ENCODE results near the gene NUDT14.
A peak's percentile ranks its signal among the peaks of the same experiment; 100 is the strongest.

NUDT14 gene

DNA sequence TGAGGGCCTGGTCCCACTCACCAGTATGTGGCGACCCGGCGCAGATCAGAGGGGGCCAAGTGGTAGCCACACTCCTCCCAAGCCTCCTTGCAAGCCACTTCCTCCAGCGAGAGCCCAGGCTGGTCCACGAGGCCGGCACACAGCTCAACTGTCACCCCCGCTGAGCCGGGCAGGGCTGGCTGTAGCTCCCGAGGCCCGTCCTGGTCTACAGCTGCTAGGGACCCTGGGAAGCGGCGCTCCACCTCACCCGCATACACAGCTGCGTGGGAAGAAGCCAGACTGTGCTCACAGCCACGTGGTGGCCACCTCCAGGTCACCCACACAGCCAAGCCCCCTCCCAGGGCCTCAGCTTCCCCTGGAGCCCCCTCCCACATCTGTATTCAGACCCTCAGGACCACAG is 4.6 kb downstream of the NUDT14 start:
- no peak for DNase-seq (ENCODE audit: low read depth in 3 of 3)

- no peak for DNase-seq (ENCODE audit: low read depth in 3 of 3)
Observed at GRCh38 chr14:105173901-105174894, 6.9 kb downstream of the NUDT14 start.

GRCh38 chr14:105173145-105173544 is 8.0 kb downstream of the NUDT14 start:
- DNase-seq (ENCODE audit: low read depth in 3 of 3): no peak

DNA sequence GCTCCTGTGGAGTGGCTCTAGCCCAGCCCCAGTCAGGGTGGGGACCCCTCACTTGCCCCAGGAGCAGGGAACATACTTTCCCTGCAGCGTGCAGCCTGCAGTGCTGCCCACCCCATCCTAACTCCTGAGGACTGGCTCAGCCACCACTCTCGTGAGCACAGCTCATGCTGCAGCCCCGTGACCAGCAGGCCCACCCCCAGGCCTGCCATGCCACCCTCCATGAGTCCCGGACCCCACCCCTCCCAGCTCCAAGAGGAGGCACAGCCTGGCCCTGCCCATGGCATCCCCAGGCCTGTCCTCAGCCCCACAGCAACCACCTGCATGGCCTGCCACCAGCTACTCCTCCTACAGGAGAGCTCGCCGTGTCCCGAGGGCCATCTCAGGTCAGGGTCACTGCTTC is 8.6 kb downstream of the NUDT14 start:
- DNase-seq (ENCODE audit: low read depth in 3 of 3): no peak

DNA sequence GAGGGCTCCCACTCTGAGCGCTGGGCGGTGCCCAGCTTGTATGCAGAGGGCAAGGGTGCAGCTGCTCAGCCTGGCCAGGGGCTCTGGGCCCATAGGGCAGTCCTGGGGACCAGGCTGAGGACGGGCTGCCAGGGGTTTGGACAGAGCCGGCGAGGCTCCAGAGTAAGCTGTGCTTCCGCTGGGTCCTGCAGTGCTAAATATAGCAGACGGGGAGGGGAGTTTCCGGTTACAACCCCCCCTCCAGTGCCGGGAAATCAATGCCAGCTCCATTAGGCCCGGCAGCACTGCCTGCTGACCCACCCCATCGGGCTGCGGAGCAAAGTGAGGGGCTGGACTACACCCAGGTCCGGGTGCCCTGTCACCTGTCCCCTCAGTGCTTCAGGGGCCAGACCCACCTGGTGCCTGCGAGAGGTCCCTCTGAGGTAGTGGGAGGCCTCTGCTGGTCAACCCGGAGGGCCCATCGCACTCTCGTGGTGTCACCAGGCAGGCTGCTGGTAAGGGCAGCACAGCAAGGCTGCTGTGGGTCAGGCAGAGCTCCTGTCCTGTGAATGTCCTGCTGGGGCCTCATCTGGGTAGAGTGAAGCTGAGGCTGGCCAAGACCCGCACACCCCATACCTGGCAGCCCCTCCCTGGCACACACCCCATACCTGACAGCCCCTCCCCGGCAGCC is 10.0 kb downstream of the NUDT14 start:
- DNase-seq (ENCODE audit: low read depth in 3 of 3): no peak

DNA sequence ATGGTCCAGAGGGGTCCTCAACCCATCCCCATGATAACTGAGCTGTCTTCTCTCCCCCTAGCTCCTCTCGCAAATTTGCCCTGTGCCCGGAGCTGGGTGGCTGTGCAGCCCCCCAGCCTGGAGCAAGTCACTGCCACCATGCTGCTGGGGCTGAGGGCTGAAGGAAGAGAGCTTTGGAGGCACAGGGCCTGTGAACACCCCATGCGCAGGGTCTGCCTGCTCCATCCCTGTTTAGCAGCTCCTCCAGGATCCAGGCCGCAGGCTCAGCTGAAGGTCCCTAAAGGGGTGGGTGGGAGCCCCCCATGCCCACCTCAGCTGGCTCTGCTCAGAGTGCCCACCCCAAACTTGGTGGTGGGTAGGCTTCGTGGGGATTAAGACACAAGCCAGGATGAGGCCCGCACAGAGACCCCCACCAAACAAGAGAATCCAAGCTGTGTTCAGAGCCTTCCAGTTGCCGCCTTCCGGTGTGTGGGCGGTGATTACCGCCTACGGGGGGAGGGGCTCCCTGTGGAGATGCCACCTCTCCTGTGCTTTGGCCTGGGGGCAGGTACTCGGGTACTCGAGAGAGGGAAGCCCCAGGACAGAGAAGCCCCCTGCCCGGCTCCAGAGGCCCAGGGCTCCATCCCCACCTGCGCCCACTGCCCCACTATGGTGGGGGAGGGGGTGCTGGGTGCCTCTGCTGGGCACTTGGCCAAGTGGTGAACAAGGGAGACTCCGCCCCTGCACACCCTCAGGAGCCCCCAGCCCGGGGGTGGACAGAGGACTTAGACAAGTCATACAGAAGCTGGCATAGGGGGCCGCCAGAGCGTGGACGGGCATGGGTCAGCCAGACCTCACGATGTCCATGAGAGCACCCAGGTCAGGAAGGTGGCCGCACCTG is 11.1 kb downstream of the NUDT14 start:
- peak in 1 of 3 experiments; percentile 19 for DNase-seq (ENCODE audit: low read depth in 3 of 3)

GRCh38 chr14:105168979-105169507 is 12.1 kb downstream of the NUDT14 start:
- peak in 1 of 3 experiments; percentile 40 for DNase-seq (ENCODE audit: low read depth in 3 of 3)

GRCh38 chr14:105168496-105168978 is 12.6 kb downstream of the NUDT14 start, which contains the start of gene JAG2:
Gene JAG2 (minus strand): TSS chr14:105168776. CDS start chr14:105168420, 356 bp downstream.
- peak in 2 of 3 experiments; percentile 30 to 44 for DNase-seq (ENCODE audit: low read depth in 3 of 3)

- DNase-seq (ENCODE audit: low read depth in 3 of 3): no peak
Observed at GRCh38 chr14:105168093-105168420, 13.1 kb downstream of the NUDT14 start.

DNA sequence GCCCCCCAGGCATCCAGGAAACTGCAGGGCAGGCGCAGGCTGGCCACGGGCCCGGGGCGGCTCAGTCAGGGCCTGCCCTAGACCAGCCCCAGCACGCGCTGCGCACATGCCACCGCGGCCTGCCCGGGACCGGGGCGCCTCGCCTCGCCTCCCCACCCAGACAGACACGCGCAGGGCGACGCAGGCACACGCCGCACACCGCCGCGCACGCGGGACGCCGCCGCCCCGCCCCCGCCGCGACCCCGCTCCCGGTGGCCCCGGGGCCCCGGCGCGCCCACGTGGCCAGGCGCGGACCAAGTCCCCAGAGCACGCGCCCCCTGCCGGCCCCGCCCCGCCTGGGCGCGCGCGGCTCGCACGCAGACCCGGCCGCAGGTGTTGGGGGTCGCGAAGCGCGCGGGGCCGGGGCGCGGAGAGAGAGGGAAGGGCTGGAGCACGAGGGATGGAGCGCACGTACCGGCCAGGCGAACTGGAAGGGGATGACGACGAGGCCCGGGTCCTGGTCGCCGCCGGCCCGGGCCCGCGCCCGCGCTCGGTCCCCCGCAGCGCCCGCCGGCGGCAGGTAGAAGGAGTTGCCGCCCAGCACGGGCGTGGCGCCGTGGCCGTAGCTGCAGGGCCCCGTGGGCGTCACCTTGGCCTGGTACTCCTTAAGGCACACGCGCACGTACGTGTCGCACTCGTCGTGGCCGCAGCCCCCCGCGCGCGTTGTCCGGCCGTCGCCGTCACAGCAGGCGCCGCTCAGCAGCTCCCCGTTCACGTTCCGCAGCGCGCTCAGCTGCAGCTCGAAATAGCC is 13.6 kb downstream of the NUDT14 start:
- DNase-seq (ENCODE audit: low read depth in 3 of 3): no peak

DNA sequence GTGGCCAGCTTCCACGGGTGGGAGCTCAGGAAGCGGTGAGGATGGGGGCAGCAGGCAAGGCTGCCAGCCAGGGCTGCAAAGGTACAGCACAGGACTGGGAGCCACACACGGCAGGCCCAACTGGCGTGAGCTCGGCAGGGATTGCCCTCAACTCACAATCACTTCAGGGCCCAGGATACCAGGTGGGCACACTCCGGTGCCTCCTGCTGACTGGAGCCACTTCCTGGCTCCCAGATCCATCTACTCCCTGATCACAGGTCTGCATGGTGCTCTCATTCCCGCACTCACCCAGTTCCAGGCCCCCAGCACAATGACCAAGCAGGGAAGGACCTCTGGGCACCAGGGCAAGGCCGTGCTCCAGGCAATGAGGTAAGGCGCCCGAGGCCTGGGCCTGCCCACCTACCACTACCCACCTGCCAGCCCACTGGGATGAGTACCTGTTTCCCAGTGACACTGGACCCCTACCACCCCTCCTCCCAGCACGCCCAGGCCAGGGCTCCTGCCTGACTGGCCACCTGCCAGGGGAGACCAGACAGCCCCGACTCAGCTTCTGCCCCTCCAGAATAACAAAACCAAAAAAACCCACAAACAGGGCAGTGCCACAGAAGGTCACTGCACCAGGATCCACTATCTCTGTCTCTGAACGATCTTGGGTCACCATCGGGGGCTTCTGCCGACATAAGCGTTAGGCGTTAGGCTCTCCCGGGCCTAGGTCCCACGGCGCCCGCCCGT is 14.4 kb downstream of the NUDT14 start:
- DNase-seq (ENCODE audit: low read depth in 3 of 3): no peak

DNA sequence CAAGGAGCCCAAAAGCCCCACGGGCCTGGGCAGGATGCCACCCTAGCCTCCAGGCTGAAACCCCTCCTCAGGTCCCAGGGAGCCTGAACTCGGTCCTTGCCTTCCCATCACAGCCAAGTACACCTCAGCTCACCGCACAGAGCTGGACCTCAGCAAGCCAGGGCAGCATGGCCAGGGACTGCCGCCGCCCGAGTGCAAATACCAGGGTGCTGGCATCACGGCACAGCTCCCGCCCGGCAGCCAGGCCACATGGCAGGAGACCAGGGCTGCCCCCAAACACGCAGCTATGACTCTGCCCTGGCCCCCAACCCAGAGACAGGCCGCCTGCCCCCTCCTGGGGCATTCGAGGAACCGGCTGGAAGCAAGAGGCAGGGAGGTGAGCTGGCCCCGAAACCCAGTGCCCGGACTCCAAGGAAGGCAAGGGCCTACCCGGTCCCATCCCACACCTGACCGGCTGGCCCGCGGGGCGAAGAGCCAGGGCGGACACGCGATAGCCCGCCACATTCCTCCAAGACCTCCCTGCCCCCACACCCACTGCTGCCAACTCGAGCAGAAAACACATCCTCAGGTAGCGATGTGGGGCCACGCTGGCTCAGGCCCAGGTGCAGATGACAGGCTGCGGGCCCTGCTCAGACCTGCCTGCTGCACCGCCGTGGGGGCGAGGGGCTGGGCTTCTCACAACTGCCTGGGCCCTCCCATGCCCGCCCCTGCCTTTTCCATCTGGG is 15.2 kb downstream of the NUDT14 start:
- DNase-seq (ENCODE audit: low read depth in 3 of 3): no peak

DNA sequence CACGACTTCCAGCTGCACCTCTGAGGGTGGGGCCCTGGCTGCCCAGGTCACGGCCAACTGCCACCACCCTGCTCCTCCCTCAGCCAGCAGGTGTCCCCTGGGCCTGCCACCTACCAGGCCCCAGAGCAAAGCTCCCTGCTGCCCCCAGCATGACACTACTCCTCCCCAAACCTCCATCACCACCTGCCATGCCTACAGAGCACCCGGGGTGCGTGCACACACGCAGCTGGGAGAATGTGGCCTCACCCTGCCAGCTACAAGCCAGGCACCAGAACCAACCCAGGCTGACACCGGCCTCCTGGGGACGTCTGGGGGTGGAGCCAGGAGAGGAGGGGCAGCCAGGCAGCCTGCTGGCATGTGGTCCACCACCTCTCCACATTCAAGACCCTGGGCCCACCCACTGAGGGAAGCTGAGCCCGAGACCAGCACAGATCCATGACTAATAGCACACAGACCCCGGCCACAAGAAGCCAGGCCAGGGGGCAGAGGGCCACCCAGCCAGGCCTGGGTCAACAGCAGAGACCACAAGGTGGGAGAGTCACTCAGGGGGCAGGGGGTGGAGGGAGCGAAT is 15.9 kb downstream of the NUDT14 start:
- no peak for DNase-seq (ENCODE audit: low read depth in 3 of 3)

GRCh38 chr14:105163040-105163742 is 17.9 kb downstream of the NUDT14 start:
- no peak for DNase-seq (ENCODE audit: low read depth in 3 of 3)

GRCh38 chr14:105162669-105162979 is 18.5 kb downstream of the NUDT14 start:
- DNase-seq (ENCODE audit: low read depth in 3 of 3): no peak

- DNase-seq (ENCODE audit: low read depth in 3 of 3): no peak
Observed at GRCh38 chr14:105161964-105162668, 19.0 kb downstream of the NUDT14 start.

DNA sequence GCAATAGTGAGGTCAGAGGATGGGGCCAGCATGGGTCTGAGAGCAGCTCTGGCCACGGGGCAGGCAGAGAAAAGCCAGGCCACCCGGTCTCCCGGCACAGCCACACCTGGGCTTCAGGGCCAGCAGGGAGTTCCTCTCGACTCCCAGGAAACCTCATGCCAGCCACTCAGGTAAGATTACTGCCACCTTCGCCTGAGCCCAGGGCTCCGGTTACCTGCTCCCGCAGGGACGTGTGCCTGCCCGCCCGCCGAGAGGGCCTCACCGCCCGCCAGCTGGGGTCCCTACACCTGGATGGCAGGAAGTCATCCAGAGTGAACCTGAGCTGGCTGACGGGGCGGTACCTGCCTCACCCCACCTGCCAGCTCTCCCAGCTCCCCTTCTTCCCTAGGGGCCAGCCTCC is 19.8 kb downstream of the NUDT14 start:
- no peak for DNase-seq (ENCODE audit: low read depth in 3 of 3)

- DNase-seq (ENCODE audit: low read depth in 3 of 3): no peak
Observed at GRCh38 chr14:105160776-105161175, 20.3 kb downstream of the NUDT14 start.

Measured in stimulated activated CD4-positive, alpha-beta T cell treated with anti-CD3 and anti-CD28 coated beads, TNF-alpha, amount 100 ng/mL, for 4 hours (primary cell).